ENCODE measurements around the gene SYT7.

Gene SYT7

DNA sequence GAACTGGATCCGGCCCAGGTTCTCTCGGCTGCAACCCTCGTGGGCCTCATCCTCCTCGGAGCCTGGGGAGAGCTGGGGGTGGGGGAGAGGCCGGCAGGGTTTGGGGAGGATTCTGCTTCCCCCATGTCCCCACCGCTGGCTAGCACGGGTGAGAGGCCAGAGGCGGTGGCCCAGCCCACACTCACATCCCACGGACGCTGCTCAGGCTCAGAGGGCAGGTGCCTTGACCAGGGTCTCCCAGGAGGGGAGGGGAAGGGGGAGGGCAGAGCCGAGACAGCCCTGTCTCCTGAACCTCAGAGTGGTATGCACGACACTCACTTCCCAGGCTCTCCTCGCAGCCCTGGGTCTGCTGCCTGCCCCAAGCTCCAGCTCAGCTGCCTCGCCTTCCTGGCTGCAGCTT, 52.8 kb downstream of the SYT7 start:
- TF ChIP-seq CTCF (IDR thresholded peaks at IDR 0.05; ENCODE audit: low read depth, low read length), result no peak
- no peak for DNase-seq (ENCODE audit: extremely low read depth, low read depth)

DNA sequence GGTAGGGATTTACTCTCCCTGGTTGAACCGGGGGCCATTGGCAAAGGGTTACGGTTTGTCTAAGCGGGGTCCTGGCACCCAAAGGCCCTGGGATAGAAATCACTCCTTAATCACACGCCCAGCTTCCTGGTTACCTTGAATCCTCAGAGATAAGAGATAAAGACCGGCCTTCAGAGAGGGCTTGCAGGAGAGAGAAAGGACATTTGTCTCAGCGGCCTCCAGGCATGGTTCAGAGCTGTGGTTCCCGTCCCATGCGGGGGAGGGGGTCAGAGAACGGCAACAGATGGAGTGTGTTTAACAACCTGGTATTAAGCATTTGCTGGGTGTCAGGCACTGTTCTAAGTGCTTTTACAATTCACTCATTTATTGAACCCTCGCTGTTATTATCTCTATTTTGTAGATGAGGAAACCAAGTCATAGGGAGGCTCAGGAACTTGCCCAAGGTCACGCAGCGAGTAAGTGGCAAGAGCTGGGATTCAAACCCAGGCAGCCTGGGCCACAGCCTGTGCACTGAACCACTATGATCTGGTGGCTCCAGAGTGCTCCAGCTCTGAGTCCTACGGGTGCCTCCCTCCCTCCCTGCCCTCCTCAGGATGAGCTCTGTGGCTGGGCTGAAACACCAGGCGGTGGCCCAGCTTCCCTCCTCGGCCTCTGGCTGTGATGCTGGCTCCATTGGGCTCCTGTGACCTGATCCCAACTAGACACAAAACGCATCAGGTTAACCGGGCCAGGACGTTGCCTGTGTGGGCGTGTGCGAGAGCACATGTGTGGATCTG, 53.7 kb downstream of the SYT7 start:
- no peak for TF ChIP-seq CTCF (IDR thresholded peaks at IDR 0.05; ENCODE audit: low read depth, low read length)
- no peak for DNase-seq (ENCODE audit: extremely low read depth, low read depth)

GRCh38 chr11:61526229-61526628, 54.6 kb downstream of the SYT7 start:
- DNase-seq (ENCODE audit: extremely low read depth, low read depth), result no peak

DNA sequence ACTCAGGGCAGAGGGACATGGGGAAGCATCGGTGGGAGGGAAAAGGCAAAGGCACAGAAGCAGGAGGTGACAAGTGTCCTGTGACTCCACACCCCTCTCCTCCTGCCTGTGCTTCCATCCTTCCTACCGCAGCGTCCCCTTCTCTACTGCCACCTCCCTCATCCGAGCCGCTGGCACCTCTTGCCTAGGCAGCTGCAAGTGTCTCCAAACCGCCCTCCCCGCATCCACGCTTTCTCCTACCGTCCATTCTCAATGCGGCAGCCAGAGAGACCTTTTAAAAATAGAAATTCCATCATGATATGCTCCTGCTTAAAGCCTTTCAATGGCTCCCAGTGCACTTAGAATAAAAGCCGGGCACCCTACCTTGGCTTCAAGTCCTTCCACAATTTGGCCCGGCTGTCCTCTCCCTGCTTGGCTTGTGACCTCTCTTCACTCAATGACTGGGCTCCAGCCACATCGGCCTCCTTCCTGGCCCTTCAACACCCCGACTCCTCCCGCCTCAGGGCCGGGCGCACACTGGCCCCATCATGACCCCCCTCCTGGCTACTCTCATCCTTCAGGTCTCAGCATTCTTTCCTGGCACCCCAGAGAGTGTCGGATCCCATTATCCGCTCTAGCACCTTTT, 55.8 kb downstream of the SYT7 start:
- no peak for TF ChIP-seq CTCF (IDR thresholded peaks at IDR 0.05; ENCODE audit: low read depth, low read length)
- DNase-seq (ENCODE audit: extremely low read depth, low read depth), result no peak

More at GRCh38 chr11:61526229-61526628, 54.6 kb downstream of the SYT7 start:
- no peak for TF ChIP-seq CTCF (IDR thresholded peaks at IDR 0.05; ENCODE audit: low read depth, low read length)

DNA sequence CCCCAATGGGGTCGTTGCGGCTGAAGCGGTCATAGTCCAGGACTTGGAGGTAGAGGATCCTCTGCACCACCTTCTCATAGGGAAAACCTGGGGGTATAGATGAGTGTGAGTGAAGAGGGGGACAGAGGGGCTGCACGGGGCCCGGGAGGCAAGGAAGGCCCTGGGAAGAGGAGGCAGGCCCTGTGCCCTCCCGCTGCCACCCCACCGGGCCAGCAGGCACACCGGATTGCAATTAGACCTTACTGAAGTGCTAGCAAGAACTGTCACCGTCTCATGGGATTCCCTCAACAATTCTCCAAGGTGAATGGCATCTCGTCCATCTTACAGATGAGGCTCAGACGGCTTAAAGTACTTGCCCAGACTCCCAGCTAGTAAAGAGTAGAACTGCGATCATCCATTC, 56.4 kb downstream of the SYT7 start:
- TF ChIP-seq CTCF (IDR thresholded peaks at IDR 0.05; ENCODE audit: low read depth, low read length), result no peak
- DNase-seq (ENCODE audit: extremely low read depth, low read depth), result no peak

- no peak for TF ChIP-seq CTCF (IDR thresholded peaks at IDR 0.05; ENCODE audit: low read depth, low read length)
- no peak for DNase-seq (ENCODE audit: extremely low read depth, low read depth)
Measured at GRCh38 chr11:61522881-61523280, 58.0 kb downstream of the SYT7 start.

- no peak for TF ChIP-seq CTCF (IDR thresholded peaks at IDR 0.05; ENCODE audit: low read depth, low read length)
- DNase-seq (ENCODE audit: extremely low read depth, low read depth), result no peak
Measured at GRCh38 chr11:61518032-61518795, 62.7 kb downstream of the SYT7 start.

All from AG09319 (cell line).